ENCODE results near the gene DOP1B.
"Not testable (repeated sequence)": the region's sequence is repeated elsewhere in the genome, so short reads cannot be mapped to it uniquely, and the experiment has no call there.

DOP1B gene

DNA sequence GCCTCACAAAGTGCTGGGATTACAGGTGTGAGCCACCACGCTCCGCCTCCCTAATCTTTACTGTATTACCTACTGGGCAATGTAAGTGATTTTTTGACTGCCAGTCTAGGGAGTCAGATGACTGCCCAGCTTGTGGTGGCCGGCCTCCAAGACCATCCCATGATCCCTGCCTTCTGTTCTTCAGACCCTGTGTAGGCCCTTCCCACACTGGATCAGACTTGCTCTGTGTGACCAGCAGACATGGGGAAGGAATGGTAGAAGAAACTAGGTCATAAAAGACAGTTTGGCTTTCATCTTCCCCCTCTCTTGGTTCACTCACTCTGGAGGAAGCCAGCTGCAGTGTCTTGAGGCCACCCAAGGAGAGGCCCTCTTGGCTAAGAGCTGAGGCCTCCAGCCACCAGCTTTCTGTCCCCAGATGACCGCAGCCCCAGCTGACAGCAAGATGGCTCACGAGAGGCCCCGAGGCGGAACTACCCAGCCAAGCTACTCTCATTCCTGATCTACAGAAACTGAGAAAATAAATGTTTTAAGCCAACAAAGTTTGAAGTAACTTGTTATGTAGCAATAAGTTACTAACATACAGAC is 36.2 kb upstream of the DOP1B start:
- TF ChIP-seq Cebpa-rat (IDR thresholded peaks at IDR 0.05) = no peak
- peak overlapping the region in 9 of 11 experiments; percentile 9 to 48 (median 37); a peak in 16 of 22 replicates for H3K4me2 ChIP-seq
- peak overlapping the region in 3 of 11 experiments; percentile 2 to 70 (median 34); a peak in 4 of 22 replicates for H3K27ac ChIP-seq
- no peaks in the 10 kb centered on the region for H3K27me3 ChIP-seq
- H3K36me3 ChIP-seq = no peaks in the 10 kb centered on the region
- peaks cover 6 to 23% (median 10%) of the 10 kb centered on the region in 10 experiments; a peak in 16 of 20 replicates for H3K4me1 ChIP-seq
- H4K20me1 ChIP-seq = no peaks in the 10 kb centered on the region
- H3K4me3 ChIP-seq = no peak overlapping the region
- peak overlapping the region in 2 of 11 experiments; percentile 20 to 31; a peak in 2 of 22 replicates for H3K9ac ChIP-seq
- peaks cover 4 to 16% (median 8%) of the 10 kb centered on the region in 11 experiments; a peak in 12 of 22 replicates for H3K9me3 ChIP-seq (replicated peaks in 1 of 11)

GRCh38 chr21:36122977-36123376 is 33.6 kb upstream of the DOP1B start:
- TF ChIP-seq Cebpa-rat (IDR thresholded peaks at IDR 0.05) = no peak
- Histone ChIP-seq H3K4me3 (no peak overlapping the region), H3K9ac (no peak overlapping the region), H3K27ac (no peak overlapping the region), H3K4me2 (no peak overlapping the region), H3K9me3 (replicated peaks in 1 of 11) (peaks cover 0 to 3% (median 0%) of the 10 kb centered on the region in 11 experiments; a peak in 4 of 22 replicates), H3K4me1 (peaks cover 6 to 22% (median 10%) of the 10 kb centered on the region in 10 experiments; a peak in 15 of 20 replicates), H3K36me3 (no peaks in the 10 kb centered on the region), H3K27me3 (no peaks in the 10 kb centered on the region), H4K20me1 (no peaks in the 10 kb centered on the region)

DNA sequence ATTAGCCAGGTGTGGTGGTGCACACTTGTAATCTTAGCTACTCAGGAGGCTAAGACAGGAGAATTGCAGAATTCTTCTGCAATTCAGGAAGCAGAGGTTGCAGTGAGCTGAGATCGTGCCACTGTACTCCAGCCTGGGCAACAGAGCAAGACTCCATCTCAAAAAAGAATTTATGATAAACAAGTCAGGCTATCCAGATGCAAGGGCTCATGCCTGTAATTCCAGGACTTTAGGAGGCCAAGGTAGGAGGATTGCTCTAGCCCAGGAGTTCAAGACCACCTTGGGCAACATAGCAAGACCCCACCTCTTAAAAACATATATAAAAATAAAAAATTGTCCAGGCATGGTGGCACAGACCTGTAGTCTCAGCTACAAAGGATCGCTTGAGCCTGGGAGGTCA is 32.2 kb upstream of the DOP1B start:
- no peaks in the 10 kb centered on the region for H3K36me3 ChIP-seq
- no peaks in the 10 kb centered on the region for H3K9me3 ChIP-seq (replicated peaks in 1 of 11)
- no peak overlapping the region for H3K9ac ChIP-seq
- peaks cover 0 to 7% (median 5%) of the 10 kb centered on the region in 11 experiments; a peak in 18 of 22 replicates for H3K27me3 ChIP-seq
- TF ChIP-seq Cebpa-rat (IDR thresholded peaks at IDR 0.05) = no peak
- peaks cover 6 to 22% (median 10%) of the 10 kb centered on the region in 10 experiments; a peak in 15 of 20 replicates for H3K4me1 ChIP-seq
- H3K4me3 ChIP-seq = no peak overlapping the region
- no peaks in the 10 kb centered on the region for H4K20me1 ChIP-seq
- H3K4me2 ChIP-seq = no peak overlapping the region
- no peak overlapping the region for H3K27ac ChIP-seq

- TF ChIP-seq Cebpa-rat (IDR thresholded peaks at IDR 0.05) = no peak
- no peak overlapping the region for H3K9ac ChIP-seq
- no peaks in the 10 kb centered on the region for H4K20me1 ChIP-seq
- H3K36me3 ChIP-seq = no peaks in the 10 kb centered on the region
- H3K4me2 ChIP-seq = peak overlapping the region in 2 of 11 experiments; percentile 27 to 48; a peak in 3 of 22 replicates
- no peak overlapping the region for H3K27ac ChIP-seq
- H3K4me3 ChIP-seq = no peak overlapping the region
- H3K4me1 ChIP-seq = peaks cover 5 to 14% (median 7%) of the 10 kb centered on the region in 10 experiments; a peak in 17 of 20 replicates
- peaks cover 4 to 17% (median 16%) of the 10 kb centered on the region in 11 experiments for H3K27me3 ChIP-seq
- H3K9me3 ChIP-seq (replicated peaks in 1 of 11) = no peaks in the 10 kb centered on the region
Observed at GRCh38 chr21:36125512-36126207, 31.0 kb upstream of the DOP1B start.

- Histone ChIP-seq H3K36me3 (no peaks in the 10 kb centered on the region), H3K4me2 (peak overlapping the region in 2 of 11 experiments; percentile 27 to 48; a peak in 3 of 22 replicates), H3K4me3 (no peak overlapping the region), H3K9me3 (replicated peaks in 1 of 11) (no peaks in the 10 kb centered on the region), H3K27ac (no peak overlapping the region), H3K27me3 (peaks cover 8 to 23% (median 21%) of the 10 kb centered on the region in 11 experiments), H3K9ac (no peak overlapping the region), H4K20me1 (no peaks in the 10 kb centered on the region), H3K4me1 (peaks cover 6 to 14% (median 8%) of the 10 kb centered on the region in 10 experiments; a peak in 17 of 20 replicates)
- no peak for TF ChIP-seq Cebpa-rat (IDR thresholded peaks at IDR 0.05)
Observed at GRCh38 chr21:36126208-36126565, 30.4 kb upstream of the DOP1B start.

- H3K27me3 ChIP-seq = peaks cover 8 to 24% (median 21%) of the 10 kb centered on the region in 11 experiments
- TF ChIP-seq Cebpa-rat (IDR thresholded peaks at IDR 0.05) = no peak
- H3K4me2 ChIP-seq = peak overlapping the region in 2 of 11 experiments; percentile 27 to 48; a peak in 2 of 22 replicates
- no peak overlapping the region for H3K4me3 ChIP-seq
- peaks cover 6 to 14% (median 8%) of the 10 kb centered on the region in 10 experiments; a peak in 17 of 20 replicates for H3K4me1 ChIP-seq
- H3K36me3 ChIP-seq = no peaks in the 10 kb centered on the region
- H3K9me3 ChIP-seq (replicated peaks in 1 of 11) = no peaks in the 10 kb centered on the region
- H3K9ac ChIP-seq = no peak overlapping the region
- H4K20me1 ChIP-seq = no peaks in the 10 kb centered on the region
- H3K27ac ChIP-seq = no peak overlapping the region
Observed at GRCh38 chr21:36126621-36127110, 30.0 kb upstream of the DOP1B start.

- Histone ChIP-seq H3K9me3 (replicated peaks in 1 of 11) (no peaks in the 10 kb centered on the region), H3K27ac (no peak overlapping the region), H3K4me1 (peaks cover 6 to 14% (median 8%) of the 10 kb centered on the region in 10 experiments; a peak in 17 of 20 replicates)
Observed at GRCh38 chr21:36127250-36127904, 29.2 kb upstream of the DOP1B start.

DNA sequence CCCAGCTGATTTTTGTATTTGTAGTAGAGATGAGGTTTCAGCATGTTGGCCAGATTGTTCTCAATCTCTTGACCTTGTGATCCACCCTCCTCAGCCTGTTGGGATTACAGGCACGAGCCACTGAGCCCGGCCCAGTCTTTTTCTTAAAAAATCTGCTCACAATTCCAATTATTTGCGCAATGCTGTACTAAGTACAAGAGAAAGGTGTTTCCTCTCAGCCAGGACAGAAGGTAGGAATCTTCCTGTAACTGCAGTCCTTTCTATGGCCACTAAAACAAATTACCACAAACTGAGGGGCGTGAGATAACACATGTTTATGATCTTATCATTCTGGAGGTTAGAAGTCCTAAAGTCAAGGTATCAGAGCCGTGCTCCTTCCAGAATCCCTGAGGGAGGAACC is 28.6 kb upstream of the DOP1B start:
- Histone ChIP-seq H3K9me3 (replicated peaks in 1 of 11) (no peaks in the 10 kb centered on the region), H4K20me1 (no peaks in the 10 kb centered on the region), H3K9ac (no peak overlapping the region), H3K4me1 (peaks cover 6 to 19% (median 9%) of the 10 kb centered on the region in 10 experiments; a peak in 18 of 20 replicates), H3K27me3 (peaks cover 19 to 36% (median 33%) of the 10 kb centered on the region in 11 experiments), H3K36me3 (no peaks in the 10 kb centered on the region), H3K4me2 (no peak overlapping the region), H3K27ac (no peak overlapping the region), H3K4me3 (no peak overlapping the region)
- no peak for TF ChIP-seq Cebpa-rat (IDR thresholded peaks at IDR 0.05)

More at GRCh38 chr21:36127250-36127904, 29.2 kb upstream of the DOP1B start:
- Histone ChIP-seq H3K9ac (no peak overlapping the region), H3K36me3 (no peaks in the 10 kb centered on the region), H4K20me1 (no peaks in the 10 kb centered on the region), H3K4me2 (no peak overlapping the region), H3K4me3 (no peak overlapping the region), H3K27me3 (peaks cover 13 to 30% (median 27%) of the 10 kb centered on the region in 11 experiments)
- no peak for TF ChIP-seq Cebpa-rat (IDR thresholded peaks at IDR 0.05)

- TF ChIP-seq Cebpa-rat (IDR thresholded peaks at IDR 0.05) = no peak
- Histone ChIP-seq H3K9ac (no peak overlapping the region), H3K36me3 (no peaks in the 10 kb centered on the region), H3K4me1 (peaks cover 8 to 24% (median 12%) of the 10 kb centered on the region in 10 experiments), H3K27me3 (peaks cover 32 to 49% (median 45%) of the 10 kb centered on the region in 11 experiments), H3K4me3 (no peak overlapping the region), H4K20me1 (peaks cover 0 to 4% (median 0%) of the 10 kb centered on the region in 11 experiments; a peak in 1 of 22 replicates), H3K9me3 (replicated peaks in 1 of 11) (no peaks in the 10 kb centered on the region), H3K27ac (no peak overlapping the region), H3K4me2 (peak overlapping the region in 7 of 11 experiments; percentile 4 to 55 (median 32); a peak in 3 of 22 replicates)
Observed at GRCh38 chr21:36129219-36129618, 27.4 kb upstream of the DOP1B start.

DNA sequence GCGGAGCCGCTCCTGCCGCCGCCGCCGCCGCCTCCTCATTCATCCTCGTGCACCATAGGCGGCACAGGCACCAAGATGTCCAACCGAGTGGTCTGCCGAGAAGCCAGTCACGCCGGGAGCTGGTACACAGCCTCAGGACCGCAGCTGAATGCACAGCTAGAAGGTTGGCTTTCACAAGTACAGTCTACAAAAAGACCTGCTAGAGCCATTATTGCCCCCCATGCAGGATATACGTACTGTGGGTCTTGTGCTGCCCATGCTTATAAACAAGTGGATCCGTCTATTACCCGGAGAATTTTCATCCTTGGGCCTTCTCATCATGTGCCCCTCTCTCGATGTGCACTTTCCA is 26.2 kb upstream of the DOP1B start:
- H3K4me1 ChIP-seq = peaks cover 20 to 33% (median 23%) of the 10 kb centered on the region in 10 experiments
- peak overlapping the region in 3 of 11 experiments; percentile 35 to 55 (median 55); a peak in 3 of 22 replicates for H3K9ac ChIP-seq
- peaks cover 0 to 12% (median 0%) of the 10 kb centered on the region in 11 experiments; a peak in 5 of 22 replicates for H4K20me1 ChIP-seq
- H3K27ac ChIP-seq; H3K36me3 ChIP-seq; H3K9me3 ChIP-seq (replicated peaks in 1 of 11): not testable (repeated sequence)
- peaks cover 43 to 60% (median 57%) of the 10 kb centered on the region in 11 experiments for H3K27me3 ChIP-seq
- H3K4me3 ChIP-seq = peak overlapping the region; percentile 39 to 64 (median 49); a peak in 18 of 20 replicates
- H3K4me2 ChIP-seq = peak overlapping the region; percentile 31 to 68 (median 61)

DNA sequence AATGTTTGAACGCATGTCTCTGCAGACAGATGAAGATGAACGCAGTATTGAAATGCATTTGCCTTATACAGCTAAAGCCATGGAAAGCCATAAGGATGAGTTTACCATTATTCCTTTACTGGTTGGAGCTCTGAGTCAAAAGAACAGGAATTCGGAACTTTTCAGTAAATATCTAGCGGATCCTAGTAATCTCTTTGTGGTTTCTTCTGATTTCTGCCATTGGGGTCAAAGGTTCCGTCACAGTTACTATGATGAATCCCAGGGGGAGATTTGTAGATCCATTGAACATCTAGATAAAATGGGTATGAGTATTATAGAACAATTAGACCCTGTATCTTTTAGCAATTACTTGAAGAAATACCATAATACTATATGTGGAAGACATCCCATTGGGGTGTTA is 25.8 kb upstream of the DOP1B start:
- Histone ChIP-seq H4K20me1 (peaks cover 0 to 12% (median 0%) of the 10 kb centered on the region in 11 experiments; a peak in 5 of 22 replicates), H3K27me3 (peaks cover 43 to 65% (median 62%) of the 10 kb centered on the region in 11 experiments), H3K4me1 (peaks cover 20 to 31% (median 26%) of the 10 kb centered on the region in 10 experiments), H3K4me3 (peak overlapping the region in 7 of 10 experiments; percentile 39 to 55 (median 46); a peak in 5 of 20 replicates), H3K4me2 (peak overlapping the region; percentile 31 to 68 (median 61); a peak in 20 of 22 replicates)
- not testable (repeated sequence) for H3K9me3 ChIP-seq (replicated peaks in 1 of 11); H3K27ac ChIP-seq; H3K36me3 ChIP-seq; H3K9ac ChIP-seq

All from BLaER1 treated with 17β-estradiol and CSF1 and Interleukin-3, amounts not matched to agents 10 nM and 100 nM (cell line).